NCI-H510A treated with DMSO at 0.1 percent for 48 hours (cell line): ENCODE measurements around the gene OSGIN1.

Experiments
- DNase-seq: peaks from one replicate; lab custom pipeline; 2025; lab: John Stamatoyannopoulos, UW

Gene OSGIN1

DNA sequence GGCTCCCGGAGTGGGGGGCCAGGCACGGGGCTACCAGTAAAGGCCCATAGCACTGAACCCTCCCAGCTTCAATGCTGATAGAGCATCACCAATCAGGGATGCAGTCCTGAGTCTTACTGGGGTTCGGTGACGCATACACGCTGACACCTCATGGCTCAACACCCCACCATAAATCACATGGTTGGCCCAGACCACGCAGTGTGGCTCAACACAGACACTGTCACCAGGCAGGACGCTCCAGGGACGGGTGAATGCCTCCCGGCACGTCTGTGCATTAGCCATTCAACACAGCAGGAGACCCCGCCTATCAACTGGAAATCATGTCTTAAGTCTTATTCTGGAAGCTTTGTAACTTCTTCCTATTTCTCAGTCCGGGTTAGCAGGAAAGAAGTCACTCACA is 50.0 kb downstream of the OSGIN1 start:
- no peak for DNase-seq

DNA sequence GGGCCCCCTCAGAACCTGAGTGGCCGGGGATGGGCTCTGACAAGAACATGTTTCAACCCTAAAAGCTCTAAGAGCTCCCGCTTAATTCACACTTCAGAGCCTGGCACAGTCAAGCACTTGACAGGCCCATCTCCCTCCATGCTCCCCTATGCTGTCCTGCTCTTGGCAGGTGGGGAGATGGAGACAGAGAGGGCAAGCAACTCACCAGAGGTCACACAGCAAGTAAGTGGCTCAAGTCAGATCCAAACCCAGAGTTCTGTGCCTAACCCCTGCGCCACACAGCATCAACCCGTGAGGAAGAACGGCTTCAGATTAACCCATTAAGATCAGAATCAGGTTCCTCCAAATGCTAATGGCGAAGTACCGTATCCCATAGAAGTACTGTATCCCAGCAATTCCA is 51.4 kb downstream of the OSGIN1 start:
- no peak for DNase-seq

DNA sequence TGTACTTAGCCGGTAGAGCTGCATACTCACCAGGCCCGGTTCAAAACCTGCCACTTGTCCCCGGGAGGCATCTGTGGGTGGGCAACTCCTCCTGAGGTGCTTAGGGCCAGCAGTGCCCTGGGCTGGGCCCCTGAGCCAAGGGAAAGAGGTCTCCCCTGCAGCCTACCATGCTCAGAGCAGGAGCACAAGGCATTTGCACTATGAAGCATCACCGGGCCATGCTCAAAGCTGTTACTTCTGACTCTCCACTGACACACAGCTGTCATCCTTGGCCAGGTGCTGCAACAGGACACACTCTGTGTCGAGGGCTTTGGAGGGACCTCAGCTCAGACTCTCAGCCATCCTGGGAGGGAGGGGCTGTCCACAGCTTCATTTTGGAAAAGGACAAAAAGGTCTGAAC is 52.4 kb downstream of the OSGIN1 start:
- no peak for DNase-seq

DNA sequence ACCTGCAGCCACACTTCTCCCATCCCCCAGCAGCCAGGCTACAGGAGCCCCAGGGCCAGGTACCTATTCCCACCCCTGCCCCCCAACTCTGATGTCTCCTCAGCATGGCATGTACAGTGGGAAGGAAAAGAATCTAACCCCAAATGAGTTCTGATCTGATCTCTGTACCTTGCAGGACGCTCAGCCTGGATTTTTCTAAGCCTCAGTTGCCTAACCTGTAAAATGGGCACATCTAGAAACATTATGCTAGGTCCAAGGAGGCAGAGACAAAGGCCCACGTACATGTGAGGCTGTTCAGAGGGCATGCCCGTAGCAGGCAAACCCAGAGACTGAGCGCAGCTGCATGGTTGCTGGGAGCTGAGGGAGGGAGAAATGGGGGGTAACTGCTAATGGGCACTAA is 54.5 kb downstream of the OSGIN1 start:
- no peak for DNase-seq

DNA sequence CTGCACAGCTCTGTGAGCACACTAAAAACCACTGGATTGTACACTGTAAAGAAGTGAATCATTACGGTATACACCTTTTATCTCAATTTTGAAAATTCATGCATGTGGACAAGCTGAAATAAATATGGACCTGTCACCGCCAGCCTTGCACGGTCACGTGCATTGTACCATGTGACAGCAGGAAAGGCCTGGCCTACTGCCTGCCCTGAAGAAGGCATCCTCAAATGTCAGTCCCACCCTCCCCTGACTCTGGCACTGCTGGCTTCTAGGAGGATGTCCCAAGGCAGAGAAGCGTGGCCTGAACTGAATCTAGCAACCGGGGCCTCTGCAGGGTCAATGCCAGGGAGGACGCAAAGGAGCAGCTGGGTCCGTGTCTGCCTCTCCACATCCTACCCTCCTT is 54.9 kb downstream of the OSGIN1 start:
- DNase-seq = no peak

DNA sequence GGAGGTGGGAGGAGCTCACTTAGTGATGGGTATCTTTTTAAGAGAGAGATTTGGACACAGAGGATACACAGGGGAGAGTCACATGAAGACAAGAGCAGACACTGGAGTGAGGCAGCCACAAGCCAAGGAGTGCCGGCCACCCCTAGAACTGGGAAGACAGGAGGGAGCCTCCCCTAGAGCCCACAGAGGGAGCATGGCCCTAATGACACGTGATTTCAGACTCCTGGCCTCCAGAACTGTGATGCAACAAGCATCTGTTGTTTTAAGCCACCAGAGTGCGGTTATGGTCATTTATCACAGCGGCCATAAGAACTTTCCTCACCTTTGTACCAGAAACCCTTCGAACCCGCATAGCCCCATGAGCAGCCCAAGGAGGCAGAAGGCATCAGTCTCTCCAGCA is 56.2 kb downstream of the OSGIN1 start:
- no peak for DNase-seq

DNA sequence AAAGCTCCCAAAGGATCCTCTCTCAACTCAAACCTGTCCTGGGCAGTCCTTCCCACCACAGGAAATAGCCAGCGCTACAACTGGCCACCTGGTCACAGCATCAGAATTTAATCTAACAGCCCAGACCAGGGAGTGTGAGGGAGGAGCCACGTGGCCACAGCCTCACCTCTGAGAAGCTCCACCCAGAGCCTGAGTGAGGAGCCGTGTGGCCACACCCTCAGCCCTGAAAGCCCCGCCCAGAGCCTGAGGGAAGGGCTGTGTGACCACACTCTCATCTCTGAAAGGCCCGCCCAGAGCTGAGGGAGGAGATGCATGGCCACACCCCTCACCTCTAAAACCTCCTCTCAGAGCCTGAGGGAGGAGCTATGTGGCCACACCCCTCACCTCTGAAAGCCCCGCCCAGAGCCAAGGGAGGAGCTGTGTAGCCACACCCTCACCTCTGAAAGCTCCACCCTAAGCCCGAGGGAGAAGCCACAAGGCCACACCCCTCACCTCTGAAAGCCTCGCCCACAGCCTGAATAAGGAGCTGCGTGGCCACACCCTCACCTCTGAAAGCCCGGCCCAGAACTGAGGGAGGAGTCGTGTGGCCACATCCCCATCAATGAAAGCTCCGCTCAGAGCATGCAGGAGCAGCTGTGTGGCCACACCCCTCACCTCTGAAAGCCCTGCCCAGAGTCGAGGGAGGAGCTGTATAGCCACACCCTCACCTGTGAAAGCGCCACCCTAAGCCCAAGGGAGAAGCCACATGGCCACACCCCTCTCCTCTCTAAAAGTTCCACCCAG is 60.9 kb downstream of the OSGIN1 start:
- no peak for DNase-seq

DNA sequence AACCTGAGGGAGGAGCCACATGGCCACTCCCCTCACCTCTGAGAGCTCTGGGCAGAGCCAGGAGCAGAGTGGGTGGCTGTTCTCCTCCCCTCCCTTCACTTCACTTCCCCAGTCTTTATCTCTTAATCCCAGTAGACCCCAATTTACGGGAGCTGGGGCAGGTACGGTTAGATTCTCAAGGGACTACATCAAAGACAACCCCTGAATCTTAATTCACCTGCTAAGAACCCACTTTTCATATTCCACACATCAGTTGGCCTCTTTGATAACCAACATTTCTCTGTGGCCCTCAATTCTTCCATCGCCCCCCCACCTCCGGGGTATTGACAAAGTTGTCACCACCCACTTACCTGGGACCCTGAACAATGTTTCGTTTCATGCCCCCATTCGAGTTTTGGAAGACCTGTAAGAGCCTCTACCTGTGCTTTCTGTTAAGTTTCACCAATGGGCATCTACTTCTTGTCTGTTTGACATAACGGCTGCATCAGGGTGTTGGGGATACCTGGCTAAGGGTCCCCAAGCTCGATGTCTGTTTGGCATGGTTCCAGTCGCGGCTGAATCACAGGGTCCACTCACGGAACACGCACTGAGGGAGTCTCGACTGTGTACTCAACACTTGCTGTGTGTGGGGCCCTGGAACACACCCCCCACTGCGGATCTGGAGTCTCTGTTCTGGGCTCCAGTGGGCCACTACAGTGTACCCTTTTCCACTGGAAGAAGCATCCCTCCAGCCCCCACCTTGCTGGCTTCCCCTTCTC is 61.7 kb downstream of the OSGIN1 start:
- no peak for DNase-seq

DNA sequence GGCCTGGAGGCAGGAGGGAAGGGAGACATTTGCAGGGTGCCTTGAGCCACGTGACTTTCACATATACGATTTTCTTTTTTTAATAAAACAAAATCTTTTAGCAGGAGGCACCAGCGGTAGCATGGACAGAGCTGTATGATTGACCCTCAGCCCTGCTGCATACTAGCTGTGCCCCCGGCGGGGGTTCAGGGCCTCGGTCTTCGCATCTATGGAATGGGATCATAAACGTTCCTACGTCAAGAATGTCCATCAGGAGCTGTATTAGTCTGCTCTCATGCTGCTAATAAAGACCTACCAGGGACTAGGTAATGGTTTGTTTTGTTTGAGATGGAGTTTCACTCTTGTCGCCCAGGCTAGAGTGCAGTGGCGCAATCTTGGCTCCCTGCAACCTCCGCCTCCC is 62.4 kb downstream of the OSGIN1 start:
- DNase-seq = no peak
